Left renal pelvis (tissue), 4 donors: Measurements from ENCODE around the gene EIF4G3. TPM values are rescaled to one million over a fixed set of nuclear protein-coding genes. Genes with fewer than 3 reads are reported as not detected.
"Not testable (repeated sequence)": the region's sequence is repeated elsewhere in the genome, so short reads cannot be mapped to it uniquely, and the experiment has no call there.

Source experiments
- DNase-seq, 4 donors: peaks; one replicate each; pipeline ENCODE4 v3.0.0-alpha.2; 2013; ENCODE audit warnings: low read depth in 4 of 4, low spot score in 3 of 4
- polyA plus RNA-seq, 4 donors: library from polyadenylated mRNA; unstranded; fragments of 120-200 nt; gene quantifications; one replicate each; pipeline ENCODE4 v1.2.1, GENCODE V29; 2013; ENCODE audit not compliant: insufficient read length in 4 of 4

The EIF4G3 gene
- polyA plus RNA-seq, 4 donors = 57.5 to 72.9 (median 67.0) TPM

- DNase-seq = no peak
Observed at GRCh38 chr1:21084111-21084810, 92.4 kb downstream of the EIF4G3 start.

GRCh38 chr1:21082073-21082472, 94.6 kb downstream of the EIF4G3 start:
- no peak for DNase-seq

DNA sequence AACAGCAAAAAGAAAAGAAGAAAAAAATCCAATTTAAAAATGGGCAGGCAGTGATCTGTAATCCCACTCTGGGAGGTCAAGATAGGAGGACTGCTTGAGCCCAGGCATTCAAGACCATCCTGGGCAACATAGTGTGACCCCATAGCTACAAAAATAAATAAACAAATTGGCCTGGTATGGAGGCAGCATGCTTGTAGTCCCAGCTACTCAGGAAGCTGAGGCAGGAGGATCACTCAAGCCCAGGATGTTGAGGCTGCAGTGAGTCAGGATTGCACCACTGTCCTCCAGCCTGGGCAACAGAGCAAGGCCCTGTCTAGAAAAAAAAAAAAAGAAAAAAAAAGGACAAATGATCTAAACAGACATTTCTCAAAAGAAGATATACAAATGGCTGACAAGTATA, 99.6 kb downstream of the EIF4G3 start:
- no peak for DNase-seq

- no peak for DNase-seq
Observed at GRCh38 chr1:21072721-21073120, 104.0 kb downstream of the EIF4G3 start.

DNA sequence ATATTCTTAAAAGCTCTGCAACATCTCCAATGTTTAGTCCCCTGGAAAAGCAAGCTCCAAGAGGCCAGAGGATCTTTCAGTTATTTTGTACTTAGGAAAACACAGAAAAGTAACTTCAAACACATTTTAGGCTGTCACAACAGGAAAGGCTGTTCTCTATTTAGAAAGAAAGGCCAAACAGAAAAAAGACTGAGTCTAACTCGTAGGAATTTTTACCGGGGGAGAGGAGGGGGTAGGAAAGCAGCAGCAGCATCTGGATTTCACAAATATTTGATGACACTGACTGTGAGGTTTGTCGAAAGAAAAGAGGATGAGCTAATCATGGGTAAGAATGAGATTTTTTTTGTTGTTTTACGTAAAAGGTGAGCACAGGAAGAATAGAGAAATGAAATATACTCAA, 107.1 kb downstream of the EIF4G3 start:
- DNase-seq = no peak

- no peak for DNase-seq
Observed at GRCh38 chr1:21068937-21069336, 107.8 kb downstream of the EIF4G3 start.

- no peak for DNase-seq
Observed at GRCh38 chr1:21067551-21068227, 109.0 kb downstream of the EIF4G3 start.

DNA sequence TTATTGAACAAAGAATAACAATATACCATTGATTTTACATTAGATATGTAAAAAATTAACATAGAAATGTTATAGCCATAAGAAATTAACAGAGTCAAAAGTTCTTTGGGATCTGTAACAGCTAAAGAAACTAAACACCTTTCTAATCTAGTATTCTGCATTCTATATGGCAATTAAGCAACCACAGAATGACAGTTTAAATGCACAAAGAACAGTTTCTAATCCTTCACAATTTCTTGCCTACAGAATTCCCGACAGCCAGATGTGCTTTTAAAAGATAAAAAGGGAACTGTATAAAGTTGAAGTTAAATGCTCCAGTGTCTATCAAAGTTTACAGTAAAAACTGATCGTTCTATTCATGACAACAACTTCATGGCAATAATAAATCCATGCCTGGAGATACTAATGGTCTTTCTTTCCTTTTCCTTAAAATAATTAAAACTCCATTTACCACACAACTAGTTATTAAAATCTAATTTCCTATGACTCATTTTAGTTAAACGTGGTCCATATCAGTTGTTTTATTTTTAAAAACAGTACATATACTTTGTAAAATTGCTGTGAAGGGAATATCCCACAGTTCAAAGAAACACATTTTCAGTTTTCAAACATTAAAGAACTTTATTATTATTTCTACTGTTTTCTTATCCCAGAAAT, 110.2 kb downstream of the EIF4G3 start:
- DNase-seq = no peak

DNA sequence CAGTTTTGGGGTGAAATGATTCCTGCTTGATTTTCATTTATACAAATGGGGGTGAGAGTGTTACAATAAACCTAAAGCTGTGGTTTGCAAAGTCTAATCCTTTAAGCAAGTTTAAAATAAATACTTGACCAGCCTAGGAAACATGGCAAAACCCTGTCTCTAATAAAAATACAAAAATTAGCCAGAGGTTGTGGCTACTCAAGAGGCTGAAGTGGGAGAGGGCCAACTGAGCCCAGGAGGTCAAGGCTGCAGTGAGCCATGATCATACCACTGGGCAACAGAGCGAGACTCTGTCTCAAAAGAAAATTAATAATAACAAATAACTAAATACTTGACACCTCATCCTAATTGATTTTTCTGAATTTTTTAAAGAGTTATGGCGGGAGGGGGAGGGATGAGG, 110.8 kb downstream of the EIF4G3 start:
- DNase-seq = no peak

GRCh38 chr1:21064057-21064456, 112.6 kb downstream of the EIF4G3 start:
- DNase-seq = no peak

- no peak for DNase-seq
Observed at GRCh38 chr1:21060523-21060922, 116.2 kb downstream of the EIF4G3 start.

GRCh38 chr1:21059021-21059420, 117.7 kb downstream of the EIF4G3 start:
- no peak for DNase-seq

GRCh38 chr1:21058035-21058793, 118.5 kb downstream of the EIF4G3 start:
- DNase-seq = no peak

DNA sequence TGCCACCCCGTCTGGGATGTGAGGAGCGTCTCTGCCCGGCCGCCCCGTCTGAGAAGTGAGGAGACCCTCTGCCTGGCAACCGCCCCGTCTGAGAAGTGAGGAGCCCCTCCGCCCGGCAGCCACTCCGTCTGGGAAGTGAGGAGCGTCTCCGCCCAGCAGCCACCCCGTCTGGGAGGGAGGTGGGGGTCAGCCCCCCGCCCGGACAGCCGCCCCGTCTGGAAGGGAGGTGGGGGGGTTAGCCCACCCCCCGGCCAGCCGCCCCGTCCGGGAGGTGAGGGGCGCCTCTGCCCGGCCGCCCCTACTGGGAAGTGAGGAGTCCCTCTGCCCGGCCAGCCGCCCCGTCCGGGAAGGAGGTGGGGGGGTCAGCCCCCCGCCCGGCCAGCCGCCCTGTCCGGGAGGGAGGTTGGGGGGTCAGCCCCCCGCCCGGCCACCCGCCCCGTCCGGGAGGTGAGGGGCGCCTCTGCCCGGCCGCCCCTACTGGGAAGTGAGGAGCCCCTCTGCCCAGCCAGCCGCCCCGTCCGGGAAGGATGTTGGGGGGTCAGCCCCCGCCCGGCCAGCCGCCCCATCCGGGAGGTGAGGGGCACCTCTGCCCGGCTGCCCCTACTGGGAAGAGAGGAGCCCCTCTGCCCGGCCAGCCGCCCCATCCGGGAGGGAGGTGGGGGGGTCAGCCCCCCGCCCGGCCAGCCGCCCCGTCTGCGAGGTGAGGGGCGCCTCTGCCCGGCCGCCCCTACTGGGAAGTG, 123.3 kb downstream of the EIF4G3 start:
- not testable (repeated sequence) for DNase-seq

- DNase-seq = no peak
Observed at GRCh38 chr1:21052034-21052433, 124.7 kb downstream of the EIF4G3 start.

DNA sequence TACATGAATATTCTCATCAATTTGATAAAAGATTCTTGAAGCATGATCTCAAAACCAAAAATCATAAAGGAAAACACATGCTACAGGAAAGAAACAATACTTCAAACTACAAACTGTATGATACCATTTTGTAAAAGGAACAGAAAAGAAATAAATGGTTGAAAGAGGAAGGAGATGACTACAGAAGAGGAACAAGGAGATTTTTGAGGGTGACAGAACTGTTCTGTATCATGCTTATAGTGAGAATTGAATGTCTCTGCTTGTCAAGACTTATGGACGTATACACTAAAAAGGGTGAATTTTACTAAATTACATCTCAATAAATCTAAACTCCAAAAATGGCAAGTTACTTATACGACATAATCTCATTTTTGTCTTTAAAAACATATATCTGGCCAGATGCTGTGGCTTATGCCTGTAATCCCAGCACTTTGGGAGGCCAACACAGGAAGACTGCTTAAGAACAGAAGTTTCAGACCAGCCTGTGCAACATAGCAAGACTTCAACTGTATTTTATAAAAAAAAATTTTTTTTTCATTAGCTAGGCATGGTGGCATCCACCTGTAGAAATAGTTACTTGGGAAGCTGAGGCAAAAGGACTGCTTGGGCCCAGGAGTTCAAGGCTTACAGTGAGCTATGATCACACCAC, 125.4 kb downstream of the EIF4G3 start:
- no peak for DNase-seq

DNA sequence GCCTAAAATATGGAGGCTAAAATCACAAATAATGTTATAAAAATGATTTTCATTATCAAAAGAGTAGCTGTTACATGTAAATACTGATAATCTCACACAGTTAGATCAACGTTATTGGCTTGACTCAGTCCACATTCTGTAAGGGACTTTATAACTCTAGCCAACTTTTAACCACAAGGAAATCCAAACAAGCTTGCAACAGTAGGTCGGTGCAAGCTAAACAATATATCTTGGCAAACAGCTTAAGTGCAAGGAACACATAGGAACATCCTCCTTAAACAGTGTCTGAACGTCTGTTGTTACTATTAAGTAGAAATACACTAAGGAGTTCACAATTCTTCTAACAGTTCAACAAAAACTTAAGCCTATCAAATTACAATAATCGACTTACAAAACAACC, 126.7 kb downstream of the EIF4G3 start:
- no peak for DNase-seq

- no peak for DNase-seq
Observed at GRCh38 chr1:21048462-21048861, 128.2 kb downstream of the EIF4G3 start.

- DNase-seq = no peak
Observed at GRCh38 chr1:21046132-21046531, 130.6 kb downstream of the EIF4G3 start.

GRCh38 chr1:21045351-21045750, 131.3 kb downstream of the EIF4G3 start:
- DNase-seq = no peak
